ENCODE results near the gene PROZ. TPM values are rescaled to one million over a fixed set of nuclear protein-coding genes. Genes with fewer than 3 reads are reported as not detected.

PROZ gene, protein sequence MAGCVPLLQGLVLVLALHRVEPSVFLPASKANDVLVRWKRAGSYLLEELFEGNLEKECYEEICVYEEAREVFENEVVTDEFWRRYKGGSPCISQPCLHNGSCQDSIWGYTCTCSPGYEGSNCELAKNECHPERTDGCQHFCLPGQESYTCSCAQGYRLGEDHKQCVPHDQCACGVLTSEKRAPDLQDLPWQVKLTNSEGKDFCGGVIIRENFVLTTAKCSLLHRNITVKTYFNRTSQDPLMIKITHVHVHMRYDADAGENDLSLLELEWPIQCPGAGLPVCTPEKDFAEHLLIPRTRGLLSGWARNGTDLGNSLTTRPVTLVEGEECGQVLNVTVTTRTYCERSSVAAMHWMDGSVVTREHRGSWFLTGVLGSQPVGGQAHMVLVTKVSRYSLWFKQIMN
- not detected in 2 replicates for total RNA-seq

DNA sequence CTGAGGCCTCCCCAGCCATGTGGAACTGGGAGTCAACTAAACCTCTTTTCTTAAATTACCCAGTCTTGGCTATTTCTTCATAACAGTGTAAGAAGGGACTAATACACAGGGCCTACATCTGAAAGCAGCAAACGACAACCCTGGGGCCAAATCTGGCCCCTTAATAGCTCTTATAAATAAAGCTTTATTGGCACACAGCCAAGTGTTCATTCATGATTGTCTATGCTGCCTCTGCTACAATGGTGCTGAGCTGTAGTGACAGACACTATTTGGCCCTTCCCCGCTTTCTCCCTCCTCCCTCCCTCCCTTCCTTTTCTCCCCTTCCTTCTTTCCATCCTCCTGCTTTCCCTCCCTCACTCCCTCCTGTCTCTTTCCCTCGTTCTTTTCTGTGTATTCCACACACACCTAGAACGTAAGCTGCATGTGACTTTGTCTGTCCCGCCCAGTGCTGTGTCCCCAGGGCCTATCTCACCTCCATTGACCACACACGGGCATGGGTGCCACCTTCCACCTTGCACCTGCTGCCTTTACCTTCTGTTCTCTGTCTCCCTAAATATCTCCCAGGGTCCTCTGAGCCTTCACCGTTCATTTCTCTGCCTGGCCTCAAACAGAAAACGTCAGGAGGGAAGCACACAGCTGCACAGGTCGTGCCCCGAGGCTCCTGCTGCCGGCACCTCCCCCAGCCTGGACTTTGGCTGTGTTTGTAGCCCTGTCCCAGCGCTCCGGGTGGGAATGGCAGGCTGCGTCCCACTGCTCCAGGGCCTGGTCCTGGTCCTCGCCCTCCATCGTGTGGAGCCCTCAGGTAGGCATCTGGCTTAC lies at the start of gene PROZ:
Gene PROZ, plus strand, starts transcription at position 720 of the 819 bp plus-strand sequence. Its CDS starts 13 bp downstream, at position 733.

GRCh38 chr13:113122550-113123225 lies 35.8 kb upstream of the PROZ start, which contains the start of gene F10:
Gene F10 (plus strand): TSS chr13:113122799. CDS start chr13:113122856, 57 bp downstream.

DNA sequence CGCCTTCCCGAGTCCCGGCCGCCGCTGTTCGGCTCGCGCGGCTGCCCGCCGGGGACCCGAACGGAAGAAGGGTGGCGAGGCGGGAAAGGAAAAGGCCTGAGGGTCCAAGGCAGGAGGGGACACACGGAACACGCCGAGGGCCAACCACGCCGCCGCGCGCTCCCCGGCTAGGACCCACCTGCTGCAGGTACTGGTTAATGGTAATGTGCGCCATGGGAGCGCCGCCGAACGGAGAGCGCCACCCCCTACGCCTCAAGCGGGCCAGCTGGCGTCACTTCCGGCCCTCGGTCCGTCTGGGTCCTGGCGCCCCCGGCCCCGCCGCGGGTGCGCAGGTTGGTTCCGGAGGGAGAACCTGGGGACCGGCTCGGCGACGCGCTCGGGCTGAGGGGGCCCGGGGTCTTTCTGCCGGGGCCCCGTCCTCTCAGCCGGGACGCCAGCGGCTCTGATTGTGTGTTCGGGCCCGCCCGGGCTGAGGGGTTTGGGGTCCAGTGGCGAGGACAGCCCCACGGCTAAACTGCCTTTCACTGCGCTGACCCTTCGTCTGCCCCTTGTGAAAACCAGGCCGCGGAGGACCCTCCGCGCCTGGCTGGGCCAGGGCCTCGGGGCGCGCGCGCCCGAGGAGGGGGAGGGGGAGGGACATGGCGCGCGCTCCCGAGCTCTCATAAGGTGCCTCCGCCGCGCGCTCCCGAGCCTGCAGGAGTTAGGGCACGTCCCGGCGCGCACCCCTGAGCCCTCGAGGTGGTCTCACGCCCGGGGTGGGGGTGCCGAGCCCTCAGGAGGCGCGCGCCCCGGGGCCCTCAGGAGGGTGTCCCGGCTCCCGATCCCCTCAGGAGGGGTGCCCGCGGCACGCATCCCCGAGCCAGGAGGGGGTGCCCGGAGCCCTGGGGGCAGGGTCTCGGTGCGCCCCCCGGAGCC lies 50.2 kb downstream of the PROZ start, which contains the start of gene PCID2:
Gene PCID2, minus strand, starts transcription at position 249 of the 915 bp plus-strand sequence. Its CDS starts 35 bp downstream, at position 214.

DNA sequence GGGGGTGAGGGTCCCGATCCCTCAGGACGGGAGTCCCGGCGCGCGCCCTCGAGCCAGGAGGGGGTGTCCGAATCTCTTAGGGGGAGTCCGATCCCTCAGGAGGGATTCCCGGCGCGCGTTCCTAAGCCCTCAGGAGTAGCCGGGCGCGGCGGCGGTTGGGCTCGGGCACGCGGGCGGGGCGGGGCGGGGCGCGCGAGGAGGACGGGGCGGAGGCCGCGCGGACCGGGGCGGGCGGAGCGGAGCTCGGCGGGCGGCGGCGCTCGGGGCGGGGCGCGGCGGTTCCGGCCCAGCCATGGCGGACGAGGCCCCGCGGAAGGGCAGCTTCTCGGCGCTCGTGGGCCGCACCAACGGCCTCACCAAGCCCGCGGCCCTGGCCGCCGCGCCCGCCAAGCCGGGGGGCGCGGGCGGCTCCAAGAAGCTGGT lies 50.9 kb downstream of the PROZ start, which contains the start of gene CUL4A:
Gene CUL4A, plus strand, starts transcription at position 278 of the 423 bp plus-strand sequence. Its CDS starts 15 bp downstream, at position 293.

Small RNA genes within 50 kb of the gene (small RNA-seq; reads per million reads assigned to genes)
- not detected for gene AL137002.1

Other genes starting within 250 kb of the PROZ start
- gene MCF2L, start 189.4 kb upstream of the PROZ start, total RNA-seq = 0.07 TPM in 1 of 2 replicates, not detected in the other
- not detected in 2 replicates for gene F7, start 52.9 kb upstream of the PROZ start, total RNA-seq
- gene F10, start 35.8 kb upstream of the PROZ start, total RNA-seq = 0.40 TPM in 1 of 2 replicates, not detected in the other
- gene PCID2, start 50.0 kb downstream of the PROZ start, total RNA-seq = 64.3 and 73.8 TPM in 2 replicates
- gene CUL4A, start 51.0 kb downstream of the PROZ start, total RNA-seq = 130 and 131 TPM in 2 replicates
- 121 and 130 TPM in 2 replicates for gene LAMP1, start 138.6 kb downstream of the PROZ start, total RNA-seq
- gene GRTP1, start 205.5 kb downstream of the PROZ start, total RNA-seq = 0.13 TPM in 1 of 2 replicates, not detected in the other